GM21360 (cell line): ENCODE measurements around the gene MAP2K3.
"Not testable (repeated sequence)": the region's sequence is repeated elsewhere in the genome, so short reads cannot be mapped to it uniquely, and the experiment has no call there.

Source experiments
- ATAC-seq: cut with Tn5 transposase; IDR thresholded peaks from one replicate; pipeline ENCODE4 v1.9.1; 2021; ENCODE audit warnings: mild to moderate bottlenecking, moderate library complexity; ENCODE audit not compliant: unreplicated experiment

Gene MAP2K3

DNA sequence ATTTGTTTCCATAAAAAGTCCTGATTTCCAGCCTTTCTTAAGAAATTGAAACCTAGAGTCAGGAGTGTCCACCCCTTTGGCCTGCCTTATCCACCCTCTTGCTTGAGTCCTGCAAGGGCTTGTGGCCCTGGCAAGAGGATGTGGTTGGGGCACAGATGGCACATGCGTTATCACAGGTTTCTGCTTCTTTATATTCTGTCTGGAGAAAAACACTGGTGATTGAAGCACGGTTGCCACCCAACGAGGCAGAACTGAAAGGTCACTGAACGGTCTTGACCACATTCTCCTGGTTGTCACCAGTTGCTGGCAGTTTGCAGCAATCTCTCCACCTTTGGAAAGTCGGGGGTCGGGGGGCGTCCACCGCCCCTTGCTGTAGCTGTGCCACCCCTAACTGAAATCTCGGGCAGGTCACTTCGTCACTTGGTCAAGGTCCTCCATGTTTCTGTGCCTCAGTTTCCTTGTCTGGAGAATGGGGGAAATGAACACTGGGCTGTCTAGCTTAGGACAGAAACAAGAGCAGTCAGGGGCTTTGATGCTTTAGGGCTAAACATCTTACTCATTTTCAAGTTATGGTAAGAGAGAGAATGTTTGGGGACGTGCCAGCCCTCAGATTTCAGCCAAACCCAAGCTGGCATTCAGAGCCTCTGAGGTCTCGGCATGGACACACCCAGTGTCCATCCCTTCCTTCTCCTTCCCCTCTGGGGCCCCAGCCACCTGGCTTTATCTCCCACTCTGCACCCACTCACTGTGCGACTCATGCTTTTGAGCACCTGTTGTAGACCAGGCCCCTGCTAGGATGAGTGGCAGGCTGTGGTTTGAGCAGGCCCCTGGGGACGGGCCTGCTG is 63.8 kb downstream of the MAP2K3 start:
- ATAC-seq, result not testable (repeated sequence)

DNA sequence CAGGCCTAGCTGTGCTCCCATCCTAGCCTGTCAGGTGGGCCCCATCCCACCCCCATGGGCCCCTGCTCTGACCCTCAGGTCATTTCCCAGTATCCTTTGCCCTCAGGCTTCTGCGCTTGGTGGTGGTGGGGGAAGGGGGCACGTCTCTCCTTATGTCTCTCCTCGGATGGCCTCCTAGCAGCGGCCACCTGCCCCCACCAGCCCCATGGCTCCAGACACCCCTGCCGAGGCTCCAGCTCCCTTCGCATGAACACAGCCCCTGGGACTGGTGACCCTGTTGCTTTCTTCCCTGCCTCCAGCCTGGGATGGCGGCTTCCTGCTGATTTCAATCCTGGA is 64.4 kb downstream of the MAP2K3 start:
- not testable (repeated sequence) for ATAC-seq

- ATAC-seq, result not testable (repeated sequence)
Observed at GRCh38 chr17:21349358-21350050, 65.0 kb downstream of the MAP2K3 start.

- not testable (repeated sequence) for ATAC-seq
Observed at GRCh38 chr17:21350495-21350894, 66.0 kb downstream of the MAP2K3 start.

GRCh38 chr17:21351366-21352065 is 67.0 kb downstream of the MAP2K3 start:
- no peak for ATAC-seq

DNA sequence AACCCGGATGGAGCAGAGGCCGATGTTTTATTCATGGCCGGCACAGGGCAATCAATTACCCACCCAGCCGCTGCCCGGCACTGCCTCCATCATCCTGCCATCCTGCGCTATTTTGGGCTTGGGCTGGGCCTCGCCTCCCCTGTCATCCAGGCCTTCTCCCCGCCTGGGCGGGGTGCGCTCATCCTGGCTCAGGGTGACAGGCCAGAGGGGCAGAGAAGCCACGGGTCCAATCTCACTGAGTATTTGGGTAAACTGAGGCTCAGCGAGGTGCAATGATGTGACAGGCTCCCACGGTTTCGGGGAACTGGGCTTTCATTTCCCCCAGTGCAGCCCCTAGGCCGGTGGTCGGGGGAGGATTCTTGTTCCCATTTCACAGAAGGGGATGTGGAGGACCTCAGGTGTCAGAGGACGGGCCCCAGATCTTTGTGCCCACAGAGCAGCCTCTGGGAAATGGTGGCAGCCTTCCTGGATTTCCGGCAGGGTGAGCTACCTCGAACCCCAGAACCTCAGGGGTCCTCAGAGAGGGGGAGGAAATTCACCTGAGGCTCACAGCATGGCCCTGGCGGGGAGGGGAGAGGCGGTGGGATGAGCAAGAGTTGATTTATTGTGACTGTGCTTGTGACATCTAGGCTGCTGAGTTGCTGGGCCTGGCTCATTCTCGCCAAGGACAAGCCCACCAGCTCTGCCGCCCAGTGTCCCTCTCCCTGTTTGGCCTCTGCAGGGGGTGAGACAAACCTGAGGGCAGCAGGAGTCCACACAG is 67.9 kb downstream of the MAP2K3 start:
- no peak for ATAC-seq

GRCh38 chr17:21352981-21353265 is 68.4 kb downstream of the MAP2K3 start:
- no peak for ATAC-seq

DNA sequence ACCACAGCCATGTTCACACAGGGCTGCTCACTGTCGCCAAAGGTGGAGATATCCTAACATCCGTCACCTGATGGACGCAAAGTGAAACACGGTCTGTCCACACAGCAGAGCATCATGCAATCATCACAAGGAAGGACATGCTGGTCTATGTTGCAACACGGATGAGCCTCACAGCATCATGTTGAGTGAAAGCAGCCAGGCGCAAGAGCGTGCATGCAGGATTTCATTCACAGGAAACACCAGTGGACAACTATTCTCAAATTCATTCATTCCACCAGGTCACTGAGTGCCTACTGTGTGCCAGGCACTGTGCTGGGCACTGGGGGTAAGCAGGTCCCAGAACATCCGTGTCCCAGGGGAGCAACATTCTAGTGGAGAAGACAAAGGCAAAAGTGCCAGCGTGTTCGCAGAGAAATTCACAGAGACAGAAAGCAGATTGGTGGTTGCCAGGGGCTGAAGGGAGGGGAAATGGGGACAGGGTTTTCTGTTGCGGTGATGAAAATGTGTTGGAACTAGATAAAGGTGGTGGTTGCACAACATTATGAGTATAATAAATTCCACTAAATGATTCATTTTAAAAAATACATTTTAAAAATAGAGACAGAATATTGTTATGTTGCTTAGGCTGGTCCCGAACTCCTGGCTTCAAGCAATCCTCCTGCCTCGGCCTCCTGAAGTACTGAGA is 69.0 kb downstream of the MAP2K3 start:
- ATAC-seq, result no peak

- no peak for ATAC-seq
Observed at GRCh38 chr17:21354796-21355385, 70.4 kb downstream of the MAP2K3 start.

GRCh38 chr17:21355586-21355985 is 71.1 kb downstream of the MAP2K3 start:
- ATAC-seq, result no peak

GRCh38 chr17:21356537-21357127 is 72.1 kb downstream of the MAP2K3 start:
- no peak for ATAC-seq

GRCh38 chr17:21357281-21357680 is 72.8 kb downstream of the MAP2K3 start:
- no peak for ATAC-seq

GRCh38 chr17:21357696-21358656 is 73.5 kb downstream of the MAP2K3 start:
- ATAC-seq, result no peak

- ATAC-seq, result no peak
Observed at GRCh38 chr17:21358682-21359482, 74.4 kb downstream of the MAP2K3 start.

- ATAC-seq, result no peak
Observed at GRCh38 chr17:21359483-21359840, 75.0 kb downstream of the MAP2K3 start.

DNA sequence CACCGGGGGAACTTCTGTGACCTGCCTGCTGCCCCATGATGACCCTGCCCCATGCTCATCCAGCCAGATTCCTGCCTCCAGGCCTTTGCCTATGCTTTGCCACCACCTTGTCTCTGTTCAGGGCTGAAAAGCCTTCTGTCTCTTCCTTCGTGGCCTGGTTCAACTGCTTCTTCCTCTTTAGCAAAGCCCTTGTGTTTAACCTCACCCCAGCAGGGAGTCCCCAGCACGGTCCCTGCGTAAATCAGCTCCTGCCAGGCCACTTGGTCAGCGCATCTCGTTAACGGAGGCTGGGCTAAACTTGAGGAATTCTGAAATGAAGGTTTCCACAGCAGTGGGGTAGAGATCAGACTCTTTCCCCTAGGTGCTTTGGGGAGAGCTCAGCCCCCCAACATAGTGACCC is 75.5 kb downstream of the MAP2K3 start:
- no peak for ATAC-seq

- no peak for ATAC-seq
Observed at GRCh38 chr17:21361020-21361809, 76.7 kb downstream of the MAP2K3 start.
